Activated naive CD8-positive, alpha-beta T cell treated with anti-CD3 and anti-CD28 coated beads, Interleukin-2, amount 50 U/mL, for 16 hours (primary cell): ENCODE results near the gene SELPLG.
"Not testable (repeated sequence)": the region's sequence is repeated elsewhere in the genome, so short reads cannot be mapped to it uniquely, and the experiment has no call there.

Source experiments
- DNase-seq: peaks from one replicate; pipeline ENCODE4 v3.0.0-alpha.2; 2020; ENCODE audit warnings: low read depth, low spot score

Gene SELPLG

GRCh38 chr12:108591267-108591980, 42.3 kb downstream of the SELPLG start:
- no peak for DNase-seq

- DNase-seq, result not testable (repeated sequence)
Observed at GRCh38 chr12:108590463-108590862, 43.2 kb downstream of the SELPLG start.

- DNase-seq, result no peak
Observed at GRCh38 chr12:108589840-108590229, 43.9 kb downstream of the SELPLG start.

DNA sequence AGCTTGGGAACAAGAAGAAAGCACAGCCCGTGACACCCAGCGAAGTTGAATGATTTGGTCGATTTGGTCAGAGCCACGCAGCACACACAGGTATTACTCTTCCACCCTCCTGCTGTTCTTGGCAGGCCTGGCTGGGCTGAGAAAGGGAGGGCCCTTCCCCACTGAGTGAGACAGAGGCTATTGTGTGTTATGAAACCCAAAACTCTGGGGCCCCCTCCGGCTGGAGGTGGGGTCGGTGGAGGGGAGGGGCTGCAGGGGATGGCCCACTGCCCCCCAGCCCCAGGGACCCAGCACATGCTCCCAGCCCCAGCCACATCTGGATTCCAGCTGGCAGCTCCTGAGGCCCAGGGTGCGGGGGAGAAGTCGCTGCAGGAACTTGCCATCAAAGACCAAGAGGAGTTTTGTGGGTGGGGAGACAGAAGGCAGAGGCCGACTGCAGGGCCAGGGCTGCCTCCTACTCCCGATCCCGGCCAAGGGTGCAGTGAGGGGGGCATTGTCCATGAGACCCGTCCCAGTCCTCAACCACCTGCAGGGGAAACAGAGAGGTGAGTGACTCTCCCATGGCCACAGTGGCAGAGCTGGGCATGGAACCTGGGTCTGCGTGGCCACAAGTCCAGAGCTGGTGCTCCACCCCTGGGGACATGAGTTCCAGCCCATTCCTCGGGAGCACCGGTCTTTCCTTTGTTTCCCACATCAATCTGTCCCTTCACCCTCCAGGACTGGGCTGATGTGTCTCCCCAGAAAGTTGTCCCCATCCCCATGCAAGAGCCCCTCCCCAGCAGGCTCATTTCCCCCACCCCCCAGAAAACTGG, 44.5 kb downstream of the SELPLG start:
- DNase-seq, result no peak

- DNase-seq, result no peak
Observed at GRCh38 chr12:108587826-108588225, 45.9 kb downstream of the SELPLG start.

GRCh38 chr12:108586306-108586705, 47.4 kb downstream of the SELPLG start:
- DNase-seq, result no peak

GRCh38 chr12:108585864-108586263, 47.8 kb downstream of the SELPLG start:
- DNase-seq, result no peak

DNA sequence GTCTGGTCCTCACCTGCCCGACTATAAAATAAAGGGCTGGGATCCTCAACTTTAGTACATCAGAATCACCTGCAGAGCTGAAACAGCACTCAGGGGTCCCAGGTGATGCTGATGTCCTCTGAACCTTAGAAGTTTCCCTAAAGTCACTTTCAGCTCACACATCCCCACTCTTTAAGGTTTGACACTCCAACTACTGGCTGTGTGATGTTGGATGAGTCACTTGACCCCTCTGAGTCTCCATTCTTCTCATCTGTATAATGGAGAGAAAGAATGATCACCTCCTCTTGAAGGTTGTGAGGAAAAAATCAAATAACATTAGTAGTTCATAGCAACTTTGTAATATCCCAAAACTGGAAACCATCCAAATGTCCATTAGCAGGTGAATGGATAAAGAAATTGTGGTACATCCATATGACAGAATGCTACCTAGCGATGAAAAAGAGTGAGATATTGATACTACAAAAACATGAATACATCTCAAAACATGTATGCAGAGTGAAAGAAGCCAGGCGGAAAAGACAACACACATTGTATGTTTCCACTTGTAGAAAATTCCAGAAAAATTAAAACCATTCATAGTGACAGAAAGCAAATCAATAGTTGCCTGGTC, 49.1 kb downstream of the SELPLG start:
- DNase-seq, result no peak

- no peak for DNase-seq
Observed at GRCh38 chr12:108583991-108584390, 49.7 kb downstream of the SELPLG start.

- no peak for DNase-seq
Observed at GRCh38 chr12:108582978-108583770, 50.5 kb downstream of the SELPLG start.

- no peak for DNase-seq
Observed at GRCh38 chr12:108582509-108582908, 51.2 kb downstream of the SELPLG start.

DNA sequence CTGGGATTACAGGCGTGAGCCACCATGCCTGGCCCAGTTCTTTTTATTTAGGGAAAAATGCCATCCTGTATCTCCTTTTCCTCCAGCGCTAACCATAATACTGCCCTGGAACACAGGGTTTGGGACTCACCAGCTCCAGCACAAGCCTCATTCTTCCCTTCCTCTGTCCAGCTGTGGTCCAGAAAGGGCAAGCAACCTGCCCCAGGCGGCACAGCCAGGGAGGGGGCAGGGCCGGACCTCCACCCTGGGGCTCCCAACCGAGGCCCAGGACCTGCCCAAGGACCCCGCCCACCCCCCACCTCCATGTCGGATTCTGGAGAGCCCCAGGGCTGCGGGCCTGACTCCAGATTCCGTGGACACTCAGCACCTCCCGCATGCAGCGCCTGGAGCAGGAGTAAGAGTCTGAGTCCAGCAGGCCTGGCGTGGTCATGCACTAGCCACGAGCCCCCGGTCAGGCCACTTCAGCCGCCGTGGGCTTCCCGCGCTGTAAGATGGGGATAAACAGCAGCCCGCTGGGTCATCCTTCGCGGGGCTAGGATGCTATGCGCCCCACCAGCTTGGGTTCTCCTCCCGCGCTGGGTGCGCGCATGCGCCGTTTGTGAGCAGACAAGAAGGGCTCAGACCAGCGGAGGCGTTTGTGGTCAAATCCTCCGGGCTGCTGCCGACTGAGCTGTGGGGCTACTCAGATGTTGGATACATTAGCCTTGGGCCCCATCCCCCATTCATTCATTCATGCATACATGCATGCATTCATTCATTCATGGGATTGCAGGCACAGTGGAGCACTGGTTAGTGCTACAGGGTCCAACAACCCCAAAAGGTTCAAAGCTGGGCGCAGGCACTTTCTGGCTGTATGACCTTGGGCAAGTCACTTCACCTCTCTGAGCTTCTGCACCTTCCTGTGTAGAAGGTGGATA, 52.1 kb downstream of the SELPLG start:
- DNase-seq, result no peak

- DNase-seq, result no peak
Observed at GRCh38 chr12:108580531-108580930, 53.2 kb downstream of the SELPLG start.

GRCh38 chr12:108578813-108579212, 54.9 kb downstream of the SELPLG start:
- no peak for DNase-seq

GRCh38 chr12:108578264-108578663, 55.4 kb downstream of the SELPLG start:
- DNase-seq, result no peak

DNA sequence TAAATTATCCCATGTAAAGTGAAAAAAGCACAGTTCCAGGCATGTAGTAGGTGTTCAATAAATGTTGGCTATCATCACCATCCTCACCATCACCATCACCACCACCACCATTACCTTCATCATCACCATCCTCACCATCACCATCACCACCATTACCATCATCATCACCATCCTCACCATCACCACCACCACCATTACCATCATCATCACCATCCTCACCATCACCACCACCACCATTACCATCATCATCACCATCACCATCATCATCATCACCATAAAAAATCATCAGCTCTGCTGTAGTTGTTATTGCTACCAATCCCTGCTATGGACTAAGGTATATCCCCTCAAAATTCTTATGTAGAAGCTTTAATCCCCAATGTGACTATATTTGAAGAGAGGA, 56.2 kb downstream of the SELPLG start:
- DNase-seq, result no peak

DNA sequence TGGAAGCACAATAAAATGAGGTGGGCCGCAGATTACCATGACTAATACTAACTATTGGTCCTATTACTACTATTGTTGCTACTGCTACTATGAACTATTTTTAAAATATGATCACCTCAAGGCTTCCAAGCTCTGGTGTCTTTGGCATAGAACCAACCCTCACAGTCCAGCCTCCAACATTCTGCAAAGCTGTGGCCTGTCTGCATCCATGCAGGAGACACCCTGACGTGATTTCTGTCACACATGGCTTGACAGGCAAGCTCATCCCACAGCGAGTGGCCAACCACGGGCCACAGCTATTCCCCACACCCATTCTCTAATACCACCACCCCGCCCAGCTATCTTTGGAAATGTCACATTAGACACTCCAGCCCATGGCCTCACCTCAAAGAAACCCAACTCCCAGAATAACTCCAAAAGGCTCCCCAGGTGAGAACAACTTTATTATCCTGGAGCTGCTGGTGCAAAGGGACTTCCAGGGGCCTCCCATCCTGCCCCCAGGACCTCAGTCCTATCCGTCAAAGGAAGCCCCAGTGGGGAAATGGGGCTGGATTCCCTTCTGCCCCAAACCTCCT, 56.9 kb downstream of the SELPLG start:
- no peak for DNase-seq

DNA sequence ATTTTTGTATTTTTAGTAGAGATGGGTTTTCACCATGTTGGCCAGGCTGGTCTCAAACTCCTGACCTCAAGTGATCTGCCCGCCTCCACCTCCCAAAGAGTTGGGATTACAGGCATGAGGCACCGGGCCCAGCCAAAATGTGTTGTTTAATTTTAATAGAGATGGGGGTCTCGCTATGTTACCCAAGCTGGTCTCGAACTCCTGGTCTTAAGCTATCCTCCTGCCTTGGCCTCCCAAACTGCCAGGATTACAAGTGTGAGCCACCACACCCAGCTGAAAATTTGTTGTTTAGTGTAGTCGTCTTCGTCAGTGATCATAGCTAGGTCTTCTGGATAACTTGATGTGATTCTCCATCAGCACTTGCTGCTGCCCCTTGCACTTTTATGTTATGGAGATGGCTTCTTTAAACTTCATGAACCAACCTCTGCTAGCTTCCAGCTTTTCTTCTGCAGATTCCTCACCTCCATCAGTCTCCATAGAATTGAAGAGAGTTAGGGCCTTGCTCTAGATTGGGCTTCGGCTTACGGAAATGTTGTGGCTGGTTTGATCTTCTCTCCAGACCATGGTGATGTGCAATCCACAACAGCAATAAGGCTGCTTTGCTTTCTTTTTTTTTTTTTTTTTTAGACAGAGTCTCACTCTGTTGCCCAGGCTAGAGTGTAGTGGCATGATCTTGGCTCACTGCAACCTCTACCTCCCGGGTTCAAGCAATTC, 58.3 kb downstream of the SELPLG start:
- DNase-seq, result no peak

GRCh38 chr12:108574276-108574675, 59.4 kb downstream of the SELPLG start:
- not testable (repeated sequence) for DNase-seq

- DNase-seq, result no peak
Observed at GRCh38 chr12:108573317-108573716, 60.4 kb downstream of the SELPLG start.
